ENCODE results near the gene NLGN4X.

Gene NLGN4X

DNA sequence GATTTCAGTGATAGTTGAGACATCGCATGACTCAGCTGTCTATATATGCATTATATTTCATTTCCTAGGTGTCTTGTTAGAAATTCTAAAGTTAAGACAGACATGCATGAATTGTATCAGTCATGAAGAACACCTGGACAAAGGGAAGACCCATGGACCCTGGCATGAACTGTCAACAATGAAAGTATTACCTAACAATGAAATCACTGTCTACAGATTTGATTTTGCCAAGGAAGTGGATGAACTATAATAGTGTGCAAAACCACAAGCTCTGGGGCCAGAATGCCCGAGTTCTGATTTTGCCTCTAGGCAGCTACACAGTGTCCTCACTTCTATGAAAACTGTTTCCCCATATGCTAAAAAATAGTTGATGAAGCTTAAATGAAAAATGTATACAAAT lies 386.1 kb downstream of the NLGN4X start:
- Histone ChIP-seq H3F3A (ENCODE audit: insufficient read depth, low read length) (no peaks in the 10 kb centered on the region), H3K36me3 (replicated peaks; ENCODE audit: insufficient read depth, low read length) (no peaks in the 10 kb centered on the region), H3K27me3 (replicated peaks; ENCODE audit: insufficient read depth, low read length) (no peaks in the 10 kb centered on the region), H3K4me2 (ENCODE audit: low read depth, low read length) (no peak overlapping the region), H3K9me2 (replicated peaks; ENCODE audit: insufficient read depth, low read length) (no peaks in the 10 kb centered on the region), H3K9me3 (replicated peaks; ENCODE audit: insufficient read depth, low read length) (no peaks in the 10 kb centered on the region), H3K79me2 (ENCODE audit: low read length) (no peaks in the 10 kb centered on the region), H2AFZ (ENCODE audit: low read length) (no peak overlapping the region), H4K20me1 (ENCODE audit: insufficient read depth, low read length) (no peaks in the 10 kb centered on the region), H3K27ac (ENCODE audit: low read length) (no peak overlapping the region), H3K4me3 (ENCODE audit: low read length) (no peak overlapping the region), H3K9ac (ENCODE audit: low read length) (no peak overlapping the region), H3K4me1 (ENCODE audit: low read length) (no peaks in the 10 kb centered on the region)
- TF ChIP-seq CTCF (IDR thresholded peaks at IDR 0.05; ENCODE audit: low read length), result no peak
- TF ChIP-seq EZH2phosphoT487 (IDR thresholded peaks at IDR 0.05; ENCODE audit: low read length), result no peak
- TF ChIP-seq EZH2 (optimal IDR thresholded peaks at IDR 0.05; ENCODE audit: low read depth, low read length), result no peak
- no peak for DNase-seq
